Neural cell (in vitro differentiated cells): Measurements from ENCODE around the gene SLC12A8. TPM values are rescaled to one million over a fixed set of nuclear protein-coding genes. Genes with fewer than 3 reads are reported as not detected.

Source experiments
- H2AFZ ChIP-seq: fragments of 200-600, 300-800 bp; sonication (generic), shearing (Covaris generic); 2 replicates; pipeline ENCODE4 v1.6.0; 2014; ENCODE audit warnings: low read depth, mild to moderate bottlenecking, antibody characterized with exemption, low read length, moderate library complexity
- H3F3A ChIP-seq: fragments of 200-600 bp; shearing (Covaris generic); 2 replicates; pipeline ENCODE4 v1.6.1; 2016; ENCODE audit warnings: mild to moderate bottlenecking, moderate library complexity, mixed read lengths, antibody characterized with exemption, low read length; ENCODE audit not compliant: insufficient read depth, poor library complexity, severe bottlenecking
- H3K27ac ChIP-seq: fragments of 200-600, 300-800 bp; sonication (generic), shearing (Covaris generic); 2 replicates; pipeline ENCODE4 v1.5.1; 2014; ENCODE audit warnings: mild to moderate bottlenecking, low read length, moderate library complexity
- H3K27me3 ChIP-seq: fragments of 300-800, 200-600 bp; sonication (generic), shearing (Covaris generic); 2 replicates; pipeline ENCODE4 v1.6.0; 2014; ENCODE audit warnings: mild to moderate bottlenecking, low read depth, low read length, moderate library complexity; ENCODE audit not compliant: insufficient read depth
- H3K36me3 ChIP-seq: fragments of 300-800, 200-600 bp; sonication (generic), shearing (Covaris generic); 2 replicates; pipeline ENCODE4 v1.5.1; 2014; ENCODE audit warnings: mild to moderate bottlenecking, antibody characterized with exemption, low read length, moderate library complexity; ENCODE audit not compliant: insufficient read depth
- H3K4me2 ChIP-seq: fragments of 300-800, 200-600 bp; sonication (generic), shearing (Covaris generic); 2 replicates; pipeline ENCODE4 v1.6.0; 2014; ENCODE audit warnings: mild to moderate bottlenecking, low read length
- H3K4me3 ChIP-seq: fragments of 300-800, 200-600 bp; sonication (generic), shearing (Covaris generic); 2 replicates; pipeline ENCODE4 v1.5.1; 2014; ENCODE audit warnings: mild to moderate bottlenecking, low read length, moderate library complexity
- H3K79me2 ChIP-seq: fragments of 200-600 bp; shearing (Covaris generic); replicated peaks from 2 replicates; pipeline ENCODE4 v1.6.0; 2014; ENCODE audit warnings: mild to moderate bottlenecking, low read length, moderate library complexity; ENCODE audit not compliant: insufficient read depth
- H3K9ac ChIP-seq: fragments of 300-800, 200-600 bp; sonication (generic), shearing (Covaris generic); 2 replicates; pipeline ENCODE4 v1.6.1; 2016; ENCODE audit warnings: mild to moderate bottlenecking, low read length, mixed read lengths
- H3K9me2 ChIP-seq: fragments of 200-600 bp; shearing (Covaris generic); 2 replicates; pipeline ENCODE4 v1.6.1; 2016; ENCODE audit warnings: mild to moderate bottlenecking, low read length, mixed read lengths; ENCODE audit not compliant: insufficient read depth
- H3K9me3 ChIP-seq: fragments of 200-600, 300-800 bp; sonication (generic), shearing (Covaris generic); 2 replicates; pipeline ENCODE4 v1.6.1; 2016; ENCODE audit warnings: mild to moderate bottlenecking, mixed run types, low read length, moderate library complexity, mixed read lengths
- H4K20me1 ChIP-seq: fragments of 200-600 bp; shearing (Covaris generic); 2 replicates; pipeline ENCODE4 v1.6.1; 2016; ENCODE audit warnings: mild to moderate bottlenecking, mixed run types; ENCODE audit not compliant: insufficient read depth
- EP300 ChIP-seq: fragments of 450-650 bp; conservative IDR thresholded peaks from 2 replicates; pipeline ENCODE4 v1.6.1; 2014; ENCODE audit warnings: antibody characterized with exemption, mild to moderate bottlenecking, moderate library complexity; ENCODE audit not compliant: poor library complexity, severe bottlenecking
- EZH2 ChIP-seq: fragments of 200-600, 300-800 bp; shearing (Covaris generic), sonication (generic); IDR thresholded peaks from 2 replicates; pipeline ENCODE4 v1.6.1; 2014; ENCODE audit warnings: antibody characterized with exemption, low read length, borderline replicate concordance, mild to moderate bottlenecking; ENCODE audit not compliant: insufficient read depth, poor library complexity, severe bottlenecking
- MXI1 ChIP-seq: fragments of 450-650 bp; conservative IDR thresholded peaks from 2 replicates; pipeline ENCODE4 v1.6.1; 2014; ENCODE audit warnings: antibody characterized with exemption, mild to moderate bottlenecking; ENCODE audit not compliant: poor library complexity, severe bottlenecking
- POLR2AphosphoS5 ChIP-seq: IDR thresholded peaks from 2 replicates; pipeline ENCODE4 v1.6.1; 2012
- RAD21 ChIP-seq: fragments of 450-650 bp; conservative IDR thresholded peaks from 2 replicates; pipeline ENCODE4 v1.6.1; 2014; ENCODE audit warnings: antibody characterized with exemption, mild to moderate bottlenecking, moderate library complexity
- SMC3 ChIP-seq: fragments of 450-650 bp; conservative IDR thresholded peaks from 2 replicates; pipeline ENCODE4 v1.6.1; 2014; ENCODE audit warnings: antibody characterized with exemption, mild to moderate bottlenecking, moderate library complexity; ENCODE audit not compliant: poor library complexity
- TAF1 ChIP-seq: IDR thresholded peaks from 2 replicates; pipeline ENCODE4 v1.6.1; 2012; ENCODE audit warnings: low read depth
- polyA minus RNA-seq: library from RNA; depleted of rRNA, polyadenylated mRNA; stranded (reverse); fragments of >200 nt; gene quantifications from 2 replicates; pipeline ENCODE4 v1.2.3, GENCODE V29; 2014
- polyA plus RNA-seq: library from polyadenylated mRNA; depleted of rRNA; stranded (reverse); fragments of >200 nt; gene quantifications from 2 replicates; pipeline ENCODE4 v1.2.3, GENCODE V29; 2014
- TF ChIP-seq, protein P1 (sequence below): fragments of 450-650 bp; IDR thresholded peaks from 2 replicates; pipeline ENCODE4 v1.5.1; 2014; ENCODE audit warnings: antibody characterized with exemption, mild to moderate bottlenecking, moderate library complexity; ENCODE audit not compliant: poor library complexity, severe bottlenecking
- TF ChIP-seq, protein P2 (sequence below): IDR thresholded peaks from 2 replicates; pipeline ENCODE4 v1.6.1; 2012; ENCODE audit warnings: borderline replicate concordance

Gene SLC12A8
- polyA plus RNA-seq (1.5 and 4.6 TPM in 2 replicates), polyA minus RNA-seq (1.9 and 2.8 TPM in 2 replicates)

DNA sequence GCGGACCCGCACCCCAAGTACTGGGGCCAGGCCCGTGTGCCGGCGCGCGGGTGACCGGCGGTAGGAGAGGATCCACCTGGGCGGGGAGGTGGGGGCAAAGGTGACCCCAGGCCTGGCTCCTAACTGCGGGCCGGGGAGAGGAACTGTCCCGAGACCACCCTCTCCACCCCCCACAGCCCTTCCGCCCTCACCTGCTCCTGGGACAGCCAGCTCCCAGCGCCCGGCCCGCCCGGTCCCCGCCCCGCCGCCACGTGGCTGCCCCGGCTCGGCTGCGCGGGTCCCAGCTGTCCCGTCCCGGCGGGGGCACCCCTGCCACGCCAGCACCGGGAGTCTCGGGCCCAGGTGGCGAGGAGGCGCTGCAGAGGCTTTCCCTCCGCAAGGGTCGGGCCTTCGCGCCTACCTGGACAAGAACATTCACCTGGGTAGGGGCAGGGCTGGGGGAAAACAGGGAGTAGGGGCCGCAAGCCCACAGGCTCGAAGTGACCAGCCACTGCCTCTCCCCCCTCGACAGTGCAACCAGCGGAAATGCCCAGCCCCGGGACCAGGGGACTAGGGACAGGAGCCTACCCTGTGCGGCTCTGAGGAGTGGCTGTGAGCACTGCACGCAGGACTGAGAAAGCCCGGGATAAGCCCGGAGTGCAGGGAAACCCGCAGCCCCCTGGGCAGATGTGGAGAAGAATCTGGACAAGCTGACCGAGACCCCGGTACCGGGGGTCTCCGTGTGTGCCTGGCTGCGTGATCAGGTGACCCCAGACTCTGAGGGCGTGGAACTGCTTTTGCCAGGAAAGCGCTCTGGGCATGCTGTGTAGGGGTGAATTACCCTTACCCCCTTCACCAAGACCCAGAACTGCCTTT, at the start of gene SLC12A8:
TSS of gene SLC12A8 (minus strand) at position 240 of the 855 bp plus-strand sequence. CDS start 1,399 bp downstream, outside the sequence.
- H3K27ac ChIP-seq: no peak within 1 kb of the TSS
- no peak within 1 kb of the TSS for H2AFZ ChIP-seq
- no peak within 1 kb of the TSS for H3K9ac ChIP-seq
- no peak within 1 kb of the TSS for H3K4me2 ChIP-seq
- no peaks in the 10 kb centered on the region for H3K9me2 ChIP-seq
- H3F3A ChIP-seq: no peaks in the 10 kb centered on the region
- no peaks in the 10 kb centered on the region for H3K79me2 ChIP-seq
- peaks cover 21% of the 10 kb centered on the region for H3K27me3 ChIP-seq
- no peak for TF ChIP-seq SMC3
- TF ChIP-seq RAD21: no peak
- TF ChIP-seq, protein P1, sequence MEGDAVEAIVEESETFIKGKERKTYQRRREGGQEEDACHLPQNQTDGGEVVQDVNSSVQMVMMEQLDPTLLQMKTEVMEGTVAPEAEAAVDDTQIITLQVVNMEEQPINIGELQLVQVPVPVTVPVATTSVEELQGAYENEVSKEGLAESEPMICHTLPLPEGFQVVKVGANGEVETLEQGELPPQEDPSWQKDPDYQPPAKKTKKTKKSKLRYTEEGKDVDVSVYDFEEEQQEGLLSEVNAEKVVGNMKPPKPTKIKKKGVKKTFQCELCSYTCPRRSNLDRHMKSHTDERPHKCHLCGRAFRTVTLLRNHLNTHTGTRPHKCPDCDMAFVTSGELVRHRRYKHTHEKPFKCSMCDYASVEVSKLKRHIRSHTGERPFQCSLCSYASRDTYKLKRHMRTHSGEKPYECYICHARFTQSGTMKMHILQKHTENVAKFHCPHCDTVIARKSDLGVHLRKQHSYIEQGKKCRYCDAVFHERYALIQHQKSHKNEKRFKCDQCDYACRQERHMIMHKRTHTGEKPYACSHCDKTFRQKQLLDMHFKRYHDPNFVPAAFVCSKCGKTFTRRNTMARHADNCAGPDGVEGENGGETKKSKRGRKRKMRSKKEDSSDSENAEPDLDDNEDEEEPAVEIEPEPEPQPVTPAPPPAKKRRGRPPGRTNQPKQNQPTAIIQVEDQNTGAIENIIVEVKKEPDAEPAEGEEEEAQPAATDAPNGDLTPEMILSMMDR: no peak
- TF ChIP-seq, protein P2, sequence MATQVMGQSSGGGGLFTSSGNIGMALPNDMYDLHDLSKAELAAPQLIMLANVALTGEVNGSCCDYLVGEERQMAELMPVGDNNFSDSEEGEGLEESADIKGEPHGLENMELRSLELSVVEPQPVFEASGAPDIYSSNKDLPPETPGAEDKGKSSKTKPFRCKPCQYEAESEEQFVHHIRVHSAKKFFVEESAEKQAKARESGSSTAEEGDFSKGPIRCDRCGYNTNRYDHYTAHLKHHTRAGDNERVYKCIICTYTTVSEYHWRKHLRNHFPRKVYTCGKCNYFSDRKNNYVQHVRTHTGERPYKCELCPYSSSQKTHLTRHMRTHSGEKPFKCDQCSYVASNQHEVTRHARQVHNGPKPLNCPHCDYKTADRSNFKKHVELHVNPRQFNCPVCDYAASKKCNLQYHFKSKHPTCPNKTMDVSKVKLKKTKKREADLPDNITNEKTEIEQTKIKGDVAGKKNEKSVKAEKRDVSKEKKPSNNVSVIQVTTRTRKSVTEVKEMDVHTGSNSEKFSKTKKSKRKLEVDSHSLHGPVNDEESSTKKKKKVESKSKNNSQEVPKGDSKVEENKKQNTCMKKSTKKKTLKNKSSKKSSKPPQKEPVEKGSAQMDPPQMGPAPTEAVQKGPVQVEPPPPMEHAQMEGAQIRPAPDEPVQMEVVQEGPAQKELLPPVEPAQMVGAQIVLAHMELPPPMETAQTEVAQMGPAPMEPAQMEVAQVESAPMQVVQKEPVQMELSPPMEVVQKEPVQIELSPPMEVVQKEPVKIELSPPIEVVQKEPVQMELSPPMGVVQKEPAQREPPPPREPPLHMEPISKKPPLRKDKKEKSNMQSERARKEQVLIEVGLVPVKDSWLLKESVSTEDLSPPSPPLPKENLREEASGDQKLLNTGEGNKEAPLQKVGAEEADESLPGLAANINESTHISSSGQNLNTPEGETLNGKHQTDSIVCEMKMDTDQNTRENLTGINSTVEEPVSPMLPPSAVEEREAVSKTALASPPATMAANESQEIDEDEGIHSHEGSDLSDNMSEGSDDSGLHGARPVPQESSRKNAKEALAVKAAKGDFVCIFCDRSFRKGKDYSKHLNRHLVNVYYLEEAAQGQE: no peak
- no peak for TF ChIP-seq EP300
- no peak for TF ChIP-seq EZH2
- TF ChIP-seq POLR2AphosphoS5: no peak
- TF ChIP-seq TAF1: no peak
- no peak for TF ChIP-seq MXI1
- H3K36me3 ChIP-seq: no peaks in the 10 kb centered on the region
- H3K4me3 ChIP-seq: peak within 1 kb of the TSS; percentile 53
- H3K9me3 ChIP-seq: no peaks in the 10 kb centered on the region
- H4K20me1 ChIP-seq: no peaks in the 10 kb centered on the region

GRCh38 chr3:125262161-125262560, 49.6 kb upstream of the SLC12A8 start:
- no peak overlapping the region for H2AFZ ChIP-seq
- H3K36me3 ChIP-seq: no peaks in the 10 kb centered on the region
- no peaks in the 10 kb centered on the region for H3K27me3 ChIP-seq
- TF ChIP-seq, protein P1: no peak
- TF ChIP-seq MXI1 (no peak), RAD21 (no peak), EP300 (no peak), EZH2 (no peak), POLR2AphosphoS5 (no peak), TAF1 (no peak), SMC3 (no peak)
- TF ChIP-seq, protein P2: no peak
- no peaks in the 10 kb centered on the region for H3F3A ChIP-seq
- H3K9me3 ChIP-seq: no peaks in the 10 kb centered on the region
- no peaks in the 10 kb centered on the region for H4K20me1 ChIP-seq
- no peak overlapping the region for H3K4me3 ChIP-seq
- no peak overlapping the region for H3K27ac ChIP-seq
- no peak overlapping the region for H3K9ac ChIP-seq
- H3K9me2 ChIP-seq: no peaks in the 10 kb centered on the region
- H3K79me2 ChIP-seq: no peaks in the 10 kb centered on the region
- H3K4me2 ChIP-seq: no peak overlapping the region
